ENCODE measurements around the gene HAGHL. TPM values are rescaled to one million over a fixed set of nuclear protein-coding genes. Genes with fewer than 3 reads are reported as not detected.

The HAGHL gene
- total and polyA plus RNA-seq, 2 experiments from 2014 or later: 21.6 to 35.3 TPM

DNA sequence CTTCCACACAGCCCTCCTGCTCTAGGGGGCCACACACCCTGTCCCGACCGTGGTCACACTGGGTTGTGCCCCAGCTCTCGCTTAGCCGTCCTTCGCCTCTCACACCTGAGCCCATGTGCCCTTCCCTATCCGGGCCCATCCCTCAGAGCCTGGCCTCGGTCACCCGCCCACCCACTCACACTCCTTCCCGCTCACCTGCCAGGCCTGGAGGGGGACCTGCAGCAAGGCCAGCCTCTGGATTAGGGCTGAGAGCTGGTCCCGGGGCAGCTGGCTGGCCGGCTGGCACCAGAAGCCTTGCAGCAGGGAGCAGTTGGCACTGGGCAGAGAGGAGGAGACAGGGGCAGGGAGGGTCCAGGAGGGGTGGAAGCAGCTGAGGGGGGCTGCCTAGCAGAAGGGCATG, 51.5 kb downstream of the HAGHL start:
- Mint-ChIP-seq H3K27me3 (ENCODE audit: insufficient read depth, low read depth, poor library complexity) (peaks cover 10% of the 10 kb centered on the region), H3K4me1 (no peaks in the 10 kb centered on the region), H3K4me3 (no peak overlapping the region), H3K9me3 (no peaks in the 10 kb centered on the region), H3K27ac (no peak overlapping the region), H3K36me3 (ENCODE audit: low read depth) (no peaks in the 10 kb centered on the region)
- H3K4me3 ChIP-seq: no peak overlapping the region
- H2AFZ ChIP-seq: no peak overlapping the region
- TF ChIP-seq, protein P1, sequence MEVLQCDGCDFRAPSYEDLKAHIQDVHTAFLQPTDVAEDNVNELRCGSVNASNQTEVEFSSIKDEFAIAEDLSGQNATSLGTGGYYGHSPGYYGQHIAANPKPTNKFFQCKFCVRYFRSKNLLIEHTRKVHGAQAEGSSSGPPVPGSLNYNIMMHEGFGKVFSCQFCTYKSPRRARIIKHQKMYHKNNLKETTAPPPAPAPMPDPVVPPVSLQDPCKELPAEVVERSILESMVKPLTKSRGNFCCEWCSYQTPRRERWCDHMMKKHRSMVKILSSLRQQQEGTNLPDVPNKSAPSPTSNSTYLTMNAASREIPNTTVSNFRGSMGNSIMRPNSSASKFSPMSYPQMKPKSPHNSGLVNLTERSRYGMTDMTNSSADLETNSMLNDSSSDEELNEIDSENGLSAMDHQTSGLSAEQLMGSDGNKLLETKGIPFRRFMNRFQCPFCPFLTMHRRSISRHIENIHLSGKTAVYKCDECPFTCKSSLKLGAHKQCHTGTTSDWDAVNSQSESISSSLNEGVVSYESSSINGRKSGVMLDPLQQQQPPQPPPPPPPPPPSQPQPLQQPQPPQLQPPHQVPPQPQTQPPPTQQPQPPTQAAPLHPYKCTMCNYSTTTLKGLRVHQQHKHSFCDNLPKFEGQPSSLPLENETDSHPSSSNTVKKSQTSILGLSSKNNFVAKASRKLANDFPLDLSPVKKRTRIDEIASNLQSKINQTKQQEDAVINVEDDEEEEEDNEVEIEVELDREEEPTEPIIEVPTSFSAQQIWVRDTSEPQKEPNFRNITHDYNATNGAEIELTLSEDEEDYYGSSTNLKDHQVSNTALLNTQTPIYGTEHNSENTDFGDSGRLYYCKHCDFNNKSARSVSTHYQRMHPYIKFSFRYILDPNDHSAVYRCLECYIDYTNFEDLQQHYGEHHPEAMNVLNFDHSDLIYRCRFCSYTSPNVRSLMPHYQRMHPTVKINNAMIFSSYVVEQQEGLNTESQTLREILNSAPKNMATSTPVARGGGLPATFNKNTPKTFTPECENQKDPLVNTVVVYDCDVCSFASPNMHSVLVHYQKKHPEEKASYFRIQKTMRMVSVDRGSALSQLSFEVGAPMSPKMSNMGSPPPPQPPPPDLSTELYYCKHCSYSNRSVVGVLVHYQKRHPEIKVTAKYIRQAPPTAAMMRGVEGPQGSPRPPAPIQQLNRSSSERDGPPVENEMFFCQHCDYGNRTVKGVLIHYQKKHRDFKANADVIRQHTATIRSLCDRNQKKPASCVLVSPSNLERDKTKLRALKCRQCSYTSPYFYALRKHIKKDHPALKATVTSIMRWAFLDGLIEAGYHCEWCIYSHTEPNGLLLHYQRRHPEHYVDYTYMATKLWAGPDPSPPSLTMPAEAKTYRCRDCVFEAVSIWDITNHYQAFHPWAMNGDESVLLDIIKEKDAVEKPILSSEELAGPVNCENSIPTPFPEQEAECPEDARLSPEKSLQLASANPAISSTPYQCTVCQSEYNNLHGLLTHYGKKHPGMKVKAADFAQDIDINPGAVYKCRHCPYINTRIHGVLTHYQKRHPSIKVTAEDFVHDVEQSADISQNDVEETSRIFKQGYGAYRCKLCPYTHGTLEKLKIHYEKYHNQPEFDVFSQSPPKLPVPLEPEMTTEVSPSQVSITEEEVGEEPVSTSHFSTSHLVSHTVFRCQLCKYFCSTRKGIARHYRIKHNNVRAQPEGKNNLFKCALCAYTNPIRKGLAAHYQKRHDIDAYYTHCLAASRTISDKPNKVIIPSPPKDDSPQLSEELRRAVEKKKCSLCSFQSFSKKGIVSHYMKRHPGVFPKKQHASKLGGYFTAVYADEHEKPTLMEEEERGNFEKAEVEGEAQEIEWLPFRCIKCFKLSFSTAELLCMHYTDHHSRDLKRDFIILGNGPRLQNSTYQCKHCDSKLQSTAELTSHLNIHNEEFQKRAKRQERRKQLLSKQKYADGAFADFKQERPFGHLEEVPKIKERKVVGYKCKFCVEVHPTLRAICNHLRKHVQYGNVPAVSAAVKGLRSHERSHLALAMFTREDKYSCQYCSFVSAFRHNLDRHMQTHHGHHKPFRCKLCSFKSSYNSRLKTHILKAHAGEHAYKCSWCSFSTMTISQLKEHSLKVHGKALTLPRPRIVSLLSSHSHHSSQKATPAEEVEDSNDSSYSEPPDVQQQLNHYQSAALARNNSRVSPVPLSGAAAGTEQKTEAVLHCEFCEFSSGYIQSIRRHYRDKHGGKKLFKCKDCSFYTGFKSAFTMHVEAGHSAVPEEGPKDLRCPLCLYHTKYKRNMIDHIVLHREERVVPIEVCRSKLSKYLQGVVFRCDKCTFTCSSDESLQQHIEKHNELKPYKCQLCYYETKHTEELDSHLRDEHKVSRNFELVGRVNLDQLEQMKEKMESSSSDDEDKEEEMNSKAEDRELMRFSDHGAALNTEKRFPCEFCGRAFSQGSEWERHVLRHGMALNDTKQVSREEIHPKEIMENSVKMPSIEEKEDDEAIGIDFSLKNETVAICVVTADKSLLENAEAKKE (CRISPR knock-in tag; IDR thresholded peaks at IDR 0.05): no peak
- TF ChIP-seq ZNF114 (CRISPR knock-in tag; IDR thresholded peaks at IDR 0.05): no peak
- no peak for TF ChIP-seq STAT1 (IDR thresholded peaks at IDR 0.05; ENCODE audit: unreplicated experiment)
- TF ChIP-seq JUNB (IDR thresholded peaks at IDR 0.05; ENCODE audit: unreplicated experiment): no peak
- TF ChIP-seq EZH2phosphoT487 (IDR thresholded peaks at IDR 0.05; ENCODE audit: unreplicated experiment): no peak
- no peak for TF ChIP-seq ZNF331 (CRISPR knock-in tag; IDR thresholded peaks at IDR 0.05; ENCODE audit: low read depth)
- TF ChIP-seq EZH2 (IDR thresholded peaks at IDR 0.05; ENCODE audit: low read depth, unreplicated experiment): no peak
- TF ChIP-seq, protein P2, sequence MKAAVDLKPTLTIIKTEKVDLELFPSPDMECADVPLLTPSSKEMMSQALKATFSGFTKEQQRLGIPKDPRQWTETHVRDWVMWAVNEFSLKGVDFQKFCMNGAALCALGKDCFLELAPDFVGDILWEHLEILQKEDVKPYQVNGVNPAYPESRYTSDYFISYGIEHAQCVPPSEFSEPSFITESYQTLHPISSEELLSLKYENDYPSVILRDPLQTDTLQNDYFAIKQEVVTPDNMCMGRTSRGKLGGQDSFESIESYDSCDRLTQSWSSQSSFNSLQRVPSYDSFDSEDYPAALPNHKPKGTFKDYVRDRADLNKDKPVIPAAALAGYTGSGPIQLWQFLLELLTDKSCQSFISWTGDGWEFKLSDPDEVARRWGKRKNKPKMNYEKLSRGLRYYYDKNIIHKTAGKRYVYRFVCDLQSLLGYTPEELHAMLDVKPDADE (IDR thresholded peaks at IDR 0.05): no peak
- TF ChIP-seq, protein P3, sequence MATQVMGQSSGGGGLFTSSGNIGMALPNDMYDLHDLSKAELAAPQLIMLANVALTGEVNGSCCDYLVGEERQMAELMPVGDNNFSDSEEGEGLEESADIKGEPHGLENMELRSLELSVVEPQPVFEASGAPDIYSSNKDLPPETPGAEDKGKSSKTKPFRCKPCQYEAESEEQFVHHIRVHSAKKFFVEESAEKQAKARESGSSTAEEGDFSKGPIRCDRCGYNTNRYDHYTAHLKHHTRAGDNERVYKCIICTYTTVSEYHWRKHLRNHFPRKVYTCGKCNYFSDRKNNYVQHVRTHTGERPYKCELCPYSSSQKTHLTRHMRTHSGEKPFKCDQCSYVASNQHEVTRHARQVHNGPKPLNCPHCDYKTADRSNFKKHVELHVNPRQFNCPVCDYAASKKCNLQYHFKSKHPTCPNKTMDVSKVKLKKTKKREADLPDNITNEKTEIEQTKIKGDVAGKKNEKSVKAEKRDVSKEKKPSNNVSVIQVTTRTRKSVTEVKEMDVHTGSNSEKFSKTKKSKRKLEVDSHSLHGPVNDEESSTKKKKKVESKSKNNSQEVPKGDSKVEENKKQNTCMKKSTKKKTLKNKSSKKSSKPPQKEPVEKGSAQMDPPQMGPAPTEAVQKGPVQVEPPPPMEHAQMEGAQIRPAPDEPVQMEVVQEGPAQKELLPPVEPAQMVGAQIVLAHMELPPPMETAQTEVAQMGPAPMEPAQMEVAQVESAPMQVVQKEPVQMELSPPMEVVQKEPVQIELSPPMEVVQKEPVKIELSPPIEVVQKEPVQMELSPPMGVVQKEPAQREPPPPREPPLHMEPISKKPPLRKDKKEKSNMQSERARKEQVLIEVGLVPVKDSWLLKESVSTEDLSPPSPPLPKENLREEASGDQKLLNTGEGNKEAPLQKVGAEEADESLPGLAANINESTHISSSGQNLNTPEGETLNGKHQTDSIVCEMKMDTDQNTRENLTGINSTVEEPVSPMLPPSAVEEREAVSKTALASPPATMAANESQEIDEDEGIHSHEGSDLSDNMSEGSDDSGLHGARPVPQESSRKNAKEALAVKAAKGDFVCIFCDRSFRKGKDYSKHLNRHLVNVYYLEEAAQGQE (IDR thresholded peaks at IDR 0.05; ENCODE audit: unreplicated experiment): no peak
- TF ChIP-seq, protein P4, sequence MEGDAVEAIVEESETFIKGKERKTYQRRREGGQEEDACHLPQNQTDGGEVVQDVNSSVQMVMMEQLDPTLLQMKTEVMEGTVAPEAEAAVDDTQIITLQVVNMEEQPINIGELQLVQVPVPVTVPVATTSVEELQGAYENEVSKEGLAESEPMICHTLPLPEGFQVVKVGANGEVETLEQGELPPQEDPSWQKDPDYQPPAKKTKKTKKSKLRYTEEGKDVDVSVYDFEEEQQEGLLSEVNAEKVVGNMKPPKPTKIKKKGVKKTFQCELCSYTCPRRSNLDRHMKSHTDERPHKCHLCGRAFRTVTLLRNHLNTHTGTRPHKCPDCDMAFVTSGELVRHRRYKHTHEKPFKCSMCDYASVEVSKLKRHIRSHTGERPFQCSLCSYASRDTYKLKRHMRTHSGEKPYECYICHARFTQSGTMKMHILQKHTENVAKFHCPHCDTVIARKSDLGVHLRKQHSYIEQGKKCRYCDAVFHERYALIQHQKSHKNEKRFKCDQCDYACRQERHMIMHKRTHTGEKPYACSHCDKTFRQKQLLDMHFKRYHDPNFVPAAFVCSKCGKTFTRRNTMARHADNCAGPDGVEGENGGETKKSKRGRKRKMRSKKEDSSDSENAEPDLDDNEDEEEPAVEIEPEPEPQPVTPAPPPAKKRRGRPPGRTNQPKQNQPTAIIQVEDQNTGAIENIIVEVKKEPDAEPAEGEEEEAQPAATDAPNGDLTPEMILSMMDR (conservative IDR thresholded peaks at IDR 0.05; ENCODE audit: low read depth in 2 of 2): no peak
- no peak for TF ChIP-seq POLR2AphosphoS5 (IDR thresholded peaks at IDR 0.05; ENCODE audit: low read depth)
- no peak for TF ChIP-seq NANOG (IDR thresholded peaks at IDR 0.05; ENCODE audit: borderline replicate concordance)
- TF ChIP-seq CREB1 (CRISPR knock-in tag; IDR thresholded peaks at IDR 0.05; ENCODE audit: low read depth): no peak
- no peak for DNase-seq (ENCODE audit: low spot score)
- ATAC-seq: no peak; the same call in 2 of the 3 replicates
- H3K79me2 ChIP-seq (replicated peaks; ENCODE audit: insufficient read depth): no peaks in the 10 kb centered on the region
- no peaks in the 10 kb centered on the region for H3K4me1 ChIP-seq (ENCODE audit: insufficient read depth)
- peaks cover 3% of the 10 kb centered on the region; the same call in 1 of the 2 replicates for H3F3A ChIP-seq (replicated peaks; ENCODE audit: low read depth)
- H3K27ac ChIP-seq (ENCODE audit: low read depth): no peak overlapping the region
- no peak overlapping the region for H3K4me2 ChIP-seq
- H3K27me3 ChIP-seq (ENCODE audit: insufficient read depth): no peaks in the 10 kb centered on the region
- H3K36me3 ChIP-seq (ENCODE audit: insufficient read depth): no peaks in the 10 kb centered on the region
- H4K20me1 ChIP-seq (replicated peaks; ENCODE audit: insufficient read depth): no peaks in the 10 kb centered on the region
- H3K9me2 ChIP-seq (ENCODE audit: insufficient read depth): no peaks in the 10 kb centered on the region
